Natural killer cell (primary cell): ENCODE measurements around the gene SND1. TPM values are rescaled to one million over a fixed set of nuclear protein-coding genes. Genes with fewer than 3 reads are reported as not detected.

Source experiments
- ATAC-seq, 3 donors: fragments of 150-1000 bp in 2 of 3; fragments of 200-7000 bp in 1 of 3; cut with Tn5 transposase; 1 replicate in 1 of 3; 2 replicates in 2 of 3; pipeline ENCODE4 v1.10.0; 2021; ENCODE audit warnings: mild to moderate bottlenecking in 2 of 3, moderate library complexity in 2 of 3
- DNase-seq, 2 donors: peaks; one replicate each; pipeline versions ENCODE4 v3.0.0 to v3.0.0-alpha.2; 2013 to 2021; ENCODE audit warnings: mixed read lengths in 1 of 2
- H3K27ac ChIP-seq: one replicate; pipeline ENCODE4 v1.5.1; 2013; ENCODE audit warnings: mild to moderate bottlenecking, low read length
- H3K27me3 ChIP-seq: one replicate; pipeline ENCODE4 v1.6.1; 2013; ENCODE audit warnings: low read length; ENCODE audit not compliant: control insufficient read depth, insufficient read depth
- H3K36me3 ChIP-seq: one replicate; pipeline ENCODE4 v1.6.1; 2013; ENCODE audit warnings: low read length; ENCODE audit not compliant: control insufficient read depth, insufficient read depth
- H3K4me1 ChIP-seq: one replicate; pipeline ENCODE4 v1.6.1; 2013; ENCODE audit warnings: low read length; ENCODE audit not compliant: control insufficient read depth, insufficient read depth
- H3K4me3 ChIP-seq: one replicate; pipeline ENCODE4 v1.5.1; 2013; ENCODE audit warnings: low read length
- H3K9me3 ChIP-seq: one replicate; pipeline ENCODE4 v1.6.1; 2013; ENCODE audit warnings: low read length; ENCODE audit not compliant: control insufficient read depth, insufficient read depth
- H3K27ac Mint-ChIP-seq, 2 donors: one replicate each; pipeline ENCODE4 v1.8.0; 2022; ENCODE audit warnings: mild to moderate bottlenecking in 2 of 2, mixed read lengths in 2 of 2, moderate library complexity in 1 of 2
- H3K27me3 Mint-ChIP-seq, 2 donors: one replicate each; pipeline ENCODE4 v1.8.0; 2022; ENCODE audit warnings: low read depth in 2 of 2, mixed read lengths in 2 of 2
- H3K36me3 Mint-ChIP-seq: one replicate; pipeline ENCODE4 v1.8.0; 2022; ENCODE audit warnings: mixed read lengths
- H3K4me1 Mint-ChIP-seq, 2 donors: one replicate each; pipeline ENCODE4 v1.8.0; 2022; ENCODE audit warnings: mixed read lengths in 2 of 2
- H3K4me3 Mint-ChIP-seq: one replicate; pipeline ENCODE4 v1.8.0; 2022; ENCODE audit warnings: mild to moderate bottlenecking, moderate library complexity, mixed read lengths
- H3K9me3 Mint-ChIP-seq, 2 donors: one replicate each; pipeline ENCODE4 v1.8.0; 2022; ENCODE audit warnings: mixed read lengths in 2 of 2
- WGBS: methylation state at CpG from one replicate; pipeline ENCODE4 v1.1.7; 2013; ENCODE audit warnings: missing lambda C conversion rate; ENCODE audit not compliant: insufficient coverage; 5-methylcytosine and 5-hydroxymethylcytosine counted together
- intact Hi-C: fragments of 100-400 bp; cut with micrococcal nuclease; formaldehyde crosslinking; loops from one replicate; pipeline ENCODE4 v1.14.2; 2022
- total RNA-seq, 4 donors: library from RNA; stranded (reverse); fragments of 120-200 nt in 1 of 4; gene quantifications; one replicate each; pipeline versions ENCODE4 v1.2.3 to v1.2.4, GENCODE V29; 2013 to 2022
- TF ChIP-seq, protein P1 (sequence below): fragments of 200-600 bp; IDR thresholded peaks from one replicate; pipeline ENCODE4 v1.8.0; 2022; ENCODE audit warnings: antibody characterized with exemption

The SND1 gene
- total RNA-seq, 3 donors from 2014 or later (not counting 1 experiment from before 2014, with no cell fraction given) = 149 to 188 (median 149) TPM

DNA sequence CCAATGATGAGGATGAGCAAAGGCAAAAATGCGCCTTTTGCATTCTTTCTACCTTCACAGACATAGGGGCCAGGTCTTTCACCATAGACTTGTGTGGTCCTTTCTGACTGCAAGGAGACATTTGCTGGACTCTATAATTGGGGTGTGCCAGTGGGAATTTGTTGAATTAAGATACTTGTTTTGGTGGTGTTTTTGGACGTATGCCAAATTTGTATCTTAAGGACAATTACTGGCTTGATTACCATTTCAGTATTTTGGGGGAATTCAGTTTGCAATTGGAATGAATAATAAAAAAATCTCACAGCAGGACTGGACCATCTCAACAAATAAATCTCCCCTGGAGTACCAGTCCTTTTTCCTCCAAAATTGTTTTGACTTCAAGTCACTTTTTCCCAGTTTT lies 47.9 kb downstream of the SND1 start:
- no peaks in the 10 kb centered on the region for H3K9me3 Mint-ChIP-seq
- no peak overlapping the region for H3K27ac Mint-ChIP-seq
- H3K4me1 ChIP-seq = no peaks in the 10 kb centered on the region
- no peaks in the 10 kb centered on the region for H3K27me3 Mint-ChIP-seq
- H3K36me3 ChIP-seq = peaks cover 67% of the 10 kb centered on the region
- TF ChIP-seq, protein P1, sequence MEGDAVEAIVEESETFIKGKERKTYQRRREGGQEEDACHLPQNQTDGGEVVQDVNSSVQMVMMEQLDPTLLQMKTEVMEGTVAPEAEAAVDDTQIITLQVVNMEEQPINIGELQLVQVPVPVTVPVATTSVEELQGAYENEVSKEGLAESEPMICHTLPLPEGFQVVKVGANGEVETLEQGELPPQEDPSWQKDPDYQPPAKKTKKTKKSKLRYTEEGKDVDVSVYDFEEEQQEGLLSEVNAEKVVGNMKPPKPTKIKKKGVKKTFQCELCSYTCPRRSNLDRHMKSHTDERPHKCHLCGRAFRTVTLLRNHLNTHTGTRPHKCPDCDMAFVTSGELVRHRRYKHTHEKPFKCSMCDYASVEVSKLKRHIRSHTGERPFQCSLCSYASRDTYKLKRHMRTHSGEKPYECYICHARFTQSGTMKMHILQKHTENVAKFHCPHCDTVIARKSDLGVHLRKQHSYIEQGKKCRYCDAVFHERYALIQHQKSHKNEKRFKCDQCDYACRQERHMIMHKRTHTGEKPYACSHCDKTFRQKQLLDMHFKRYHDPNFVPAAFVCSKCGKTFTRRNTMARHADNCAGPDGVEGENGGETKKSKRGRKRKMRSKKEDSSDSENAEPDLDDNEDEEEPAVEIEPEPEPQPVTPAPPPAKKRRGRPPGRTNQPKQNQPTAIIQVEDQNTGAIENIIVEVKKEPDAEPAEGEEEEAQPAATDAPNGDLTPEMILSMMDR = no peak
- no peaks in the 10 kb centered on the region for H3K27me3 ChIP-seq
- peaks cover 13% of the 10 kb centered on the region for H3K36me3 Mint-ChIP-seq
- H3K4me3 ChIP-seq = no peak overlapping the region
- DNase-seq = no peak
- intact Hi-C loops = no loop called here
- ATAC-seq = no peak
- H3K4me3 Mint-ChIP-seq = no peak overlapping the region
- H3K4me1 Mint-ChIP-seq = peaks cover 7 to 19% of the 10 kb centered on the region in 2 donors
- H3K9me3 ChIP-seq = no peaks in the 10 kb centered on the region
- H3K27ac ChIP-seq = no peak overlapping the region
- 100% methylated on average over 1 of the region's 2 CpGs for WGBS

DNA sequence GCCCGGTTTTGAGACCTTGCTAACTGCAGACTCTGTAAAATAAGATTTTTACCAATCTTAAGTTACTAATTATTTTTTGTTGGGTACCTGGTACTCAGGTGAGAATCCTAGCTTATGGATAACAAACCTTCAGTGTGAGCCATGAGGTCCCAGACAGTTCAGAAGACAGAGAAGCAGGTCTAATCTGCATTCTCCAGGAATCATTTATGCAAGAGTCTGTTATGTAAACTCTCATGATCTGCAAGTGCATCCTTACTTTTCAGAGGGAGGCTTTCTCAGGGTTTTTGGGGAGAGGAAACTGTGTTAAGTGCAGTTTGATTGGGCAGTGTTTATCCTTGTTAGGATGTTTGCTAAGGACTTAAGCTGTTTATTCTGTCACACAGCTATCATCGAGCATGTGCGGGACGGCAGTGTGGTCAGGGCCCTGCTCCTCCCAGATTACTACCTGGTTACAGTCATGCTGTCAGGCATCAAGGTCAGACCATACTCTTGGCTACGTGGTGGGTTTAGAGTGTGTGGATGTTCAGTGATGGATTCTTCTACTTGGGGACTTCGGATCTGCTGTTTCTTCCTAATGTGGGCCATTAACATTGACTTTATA lies 50.2 kb downstream of the SND1 start:
- TF ChIP-seq, protein P1 = no peak

DNA sequence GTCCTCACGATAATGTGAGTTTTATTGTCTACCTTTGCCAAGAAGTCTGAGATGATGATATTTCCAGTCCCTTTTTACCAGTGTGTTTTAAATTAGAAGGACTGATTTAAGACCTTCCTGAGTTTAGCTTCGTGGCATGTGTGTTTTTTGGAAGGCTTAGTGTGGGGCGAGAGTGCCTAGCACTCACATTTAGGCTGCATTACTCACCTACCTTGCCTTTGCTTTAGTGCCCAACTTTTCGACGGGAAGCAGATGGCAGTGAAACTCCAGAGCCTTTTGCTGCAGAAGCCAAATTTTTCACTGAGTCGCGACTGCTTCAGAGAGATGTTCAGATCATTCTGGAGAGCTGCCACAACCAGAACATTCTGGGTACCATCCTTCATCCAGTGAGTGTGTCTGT lies 50.9 kb downstream of the SND1 start:
- Mint-ChIP-seq H3K36me3 (peaks cover 7% of the 10 kb centered on the region), H3K4me3 (no peak overlapping the region), H3K4me1 (peaks cover 5 to 7% of the 10 kb centered on the region in 2 donors), H3K27ac (no peak overlapping the region), H3K9me3 (no peaks in the 10 kb centered on the region), H3K27me3 (no peaks in the 10 kb centered on the region)
- H3K4me3 ChIP-seq = no peak overlapping the region
- H3K27me3 ChIP-seq = no peaks in the 10 kb centered on the region
- no peak overlapping the region for H3K27ac ChIP-seq
- no peaks in the 10 kb centered on the region for H3K9me3 ChIP-seq
- TF ChIP-seq, protein P1 = no peak
- ATAC-seq (no peak), DNase-seq (no peak)
- peaks cover 80% of the 10 kb centered on the region for H3K36me3 ChIP-seq
- 96% methylated on average over 7 of the region's 7 CpGs for WGBS
- no peaks in the 10 kb centered on the region for H3K4me1 ChIP-seq
- intact Hi-C loops = no loop called here

More for the DNA sequence above, 50.2 kb downstream of the SND1 start:
- H3K4me3 Mint-ChIP-seq = no peak overlapping the region
- no peak overlapping the region for H3K27ac ChIP-seq
- peaks cover 72% of the 10 kb centered on the region for H3K36me3 ChIP-seq
- no peaks in the 10 kb centered on the region for H3K9me3 Mint-ChIP-seq
- no peaks in the 10 kb centered on the region for H3K4me1 ChIP-seq
- intact Hi-C loops = no loop called here
- no peaks in the 10 kb centered on the region for H3K9me3 ChIP-seq
- H3K27me3 Mint-ChIP-seq = no peaks in the 10 kb centered on the region
- no peaks in the 10 kb centered on the region for H3K36me3 Mint-ChIP-seq
- ATAC-seq = no peak
- H3K4me3 ChIP-seq = no peak overlapping the region
- H3K4me1 Mint-ChIP-seq = peaks cover 7 to 12% of the 10 kb centered on the region in 2 donors
- no peak overlapping the region for H3K27ac Mint-ChIP-seq
- WGBS = 100% methylated on average over 5 of the region's 6 CpGs
- no peaks in the 10 kb centered on the region for H3K27me3 ChIP-seq
- no peak for DNase-seq

DNA sequence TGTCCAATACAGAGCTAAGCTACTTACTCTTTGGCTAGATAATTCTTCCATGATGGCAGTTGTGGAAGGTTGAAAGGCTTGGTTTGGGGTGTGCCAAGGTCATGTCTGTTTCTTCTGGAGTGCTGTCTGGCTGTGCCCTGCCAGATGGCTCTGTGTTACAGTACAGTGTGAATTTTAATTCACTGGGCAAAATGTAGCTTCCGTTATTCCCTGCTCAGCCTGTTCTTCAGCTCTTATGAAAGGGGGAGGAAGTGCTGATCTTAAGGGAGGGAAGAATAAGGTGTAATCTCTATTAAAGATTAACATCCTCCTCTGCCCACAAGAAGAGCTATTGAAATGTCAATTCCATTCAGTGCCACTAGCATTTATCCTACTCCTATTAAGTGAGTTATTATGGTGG lies 52.2 kb downstream of the SND1 start:
- DNase-seq (no peak), ATAC-seq (no peak)
- peaks cover 79% of the 10 kb centered on the region for H3K36me3 ChIP-seq
- H3K4me1 ChIP-seq = no peaks in the 10 kb centered on the region
- H3K4me3 ChIP-seq = no peak overlapping the region
- intact Hi-C loops = no loop called here
- no peaks in the 10 kb centered on the region for H3K9me3 ChIP-seq
- Mint-ChIP-seq H3K4me3 (no peak overlapping the region), H3K9me3 (no peaks in the 10 kb centered on the region), H3K4me1 (peaks cover 7 to 8% of the 10 kb centered on the region in 2 donors), H3K27me3 (no peaks in the 10 kb centered on the region), H3K36me3 (peaks cover 7% of the 10 kb centered on the region), H3K27ac (no peak overlapping the region)
- H3K27me3 ChIP-seq = no peaks in the 10 kb centered on the region
- no peak overlapping the region for H3K27ac ChIP-seq
- TF ChIP-seq, protein P1 = no peak
- WGBS = 100% methylated on average over 1 of the region's 1 CpG
